Vein endothelial cell (primary cell): ENCODE measurements around the gene SLC46A3. TPM values are rescaled to one million over a fixed set of nuclear protein-coding genes. Genes with fewer than 3 reads are reported as not detected.

Experiments
- small RNA-seq: library from RNA; depleted of rRNA; stranded (forward); fragments of <200 nt; gene quantifications from one replicate; pipeline ENCODE3, GENCODE V24; 2012
- total RNA-seq: library from RNA; depleted of rRNA; stranded (reverse); fragments of >200 nt; gene quantifications from 2 replicates; pipeline ENCODE4 v1.2.3, GENCODE V29; 2012

SLC46A3 gene, protein sequence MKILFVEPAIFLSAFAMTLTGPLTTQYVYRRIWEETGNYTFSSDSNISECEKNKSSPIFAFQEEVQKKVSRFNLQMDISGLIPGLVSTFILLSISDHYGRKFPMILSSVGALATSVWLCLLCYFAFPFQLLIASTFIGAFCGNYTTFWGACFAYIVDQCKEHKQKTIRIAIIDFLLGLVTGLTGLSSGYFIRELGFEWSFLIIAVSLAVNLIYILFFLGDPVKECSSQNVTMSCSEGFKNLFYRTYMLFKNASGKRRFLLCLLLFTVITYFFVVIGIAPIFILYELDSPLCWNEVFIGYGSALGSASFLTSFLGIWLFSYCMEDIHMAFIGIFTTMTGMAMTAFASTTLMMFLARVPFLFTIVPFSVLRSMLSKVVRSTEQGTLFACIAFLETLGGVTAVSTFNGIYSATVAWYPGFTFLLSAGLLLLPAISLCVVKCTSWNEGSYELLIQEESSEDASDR
- total RNA-seq, result 3.3 and 5.2 TPM in 2 replicates

GRCh38 chr13:28718543-28719226, at the start of gene SLC46A3:
Gene SLC46A3 (minus strand): TSS chr13:28718970. CDS start chr13:28717998, 972 bp downstream.

GRCh38 chr13:28658796-28659620, 59.8 kb downstream of the SLC46A3 start, which contains the start of gene POMP:
Gene POMP (plus strand): TSS chr13:28659130. CDS start chr13:28659185, 55 bp downstream.

Small RNAs within 50 kb of the gene (small RNA-seq; reads per million reads assigned to genes)
- not detected for gene RNU6-53P

Other genes with a start within 250 kb of the SLC46A3 start
- 135 and 147 TPM in 2 replicates for gene FLT1, start 223.8 kb downstream of the SLC46A3 start, total RNA-seq
- 85.9 and 99.2 TPM in 2 replicates for gene POMP, start 59.8 kb downstream of the SLC46A3 start, total RNA-seq
- not detected in 2 replicates for gene MTUS2, start 101.4 kb upstream of the SLC46A3 start, total RNA-seq